HepG2 (cell line): ENCODE data around the gene XAF1. TPM values are rescaled to one million over a fixed set of nuclear protein-coding genes. Genes with fewer than 3 reads are reported as not detected.

Experiments
- CBX2 ChIP-seq, 2 experiments: fragments of 200-600 bp in 1 of 2; sonication (generic); formaldehyde crosslinking in 1 of 2; IDR thresholded peaks; 2 replicates each; pipeline versions ENCODE4 v1.7.0 to v1.8.1; 2018 to 2022; ENCODE audit warnings: low read depth in 2 of 2, low read length in 1 of 2, mild to moderate bottlenecking in 1 of 2, missing genetic modification reagents in 1 of 2
- FLYWCH1 ChIP-seq: sonication (generic); formaldehyde crosslinking; IDR thresholded peaks from 2 replicates; pipeline ENCODE4 v1.8.1; 2023; ENCODE audit warnings: mild to moderate bottlenecking, missing genetic modification reagents
- GTF3A ChIP-seq: sonication (generic); formaldehyde crosslinking; conservative IDR thresholded peaks from 2 replicates; pipeline ENCODE4 v1.4.0; 2020; ENCODE audit warnings: mild to moderate bottlenecking, missing genetic modification reagents
- IRX3 ChIP-seq: sonication (generic); formaldehyde crosslinking; IDR thresholded peaks from 2 replicates; pipeline ENCODE4 v1.8.1; 2023; ENCODE audit warnings: mild to moderate bottlenecking, low read depth, missing genetic modification reagents, borderline replicate concordance
- MTA3 ChIP-seq: sonication (generic); formaldehyde crosslinking; IDR thresholded peaks from 2 replicates; pipeline ENCODE4 v1.4.0; 2020; ENCODE audit warnings: missing genetic modification reagents
- NR1H2 ChIP-seq: sonication (generic); formaldehyde crosslinking; IDR thresholded peaks from 2 replicates; pipeline ENCODE4 v1.8.1; 2022; ENCODE audit warnings: low read depth, missing genetic modification reagents, borderline replicate concordance
- TBL1XR1 ChIP-seq: fragments of 150-350 bp; IDR thresholded peaks from 2 replicates; pipeline ENCODE4 v1.6.1; 2014; ENCODE audit warnings: borderline replicate concordance, low read length; ENCODE audit not compliant: partially characterized antibody
- ZNF292 ChIP-seq: sonication (generic); formaldehyde crosslinking; IDR thresholded peaks from 2 replicates; pipeline ENCODE4 v1.8.1; 2022; ENCODE audit warnings: mild to moderate bottlenecking, low read depth, missing genetic modification reagents, borderline replicate concordance
- ZNF614 ChIP-seq: IDR thresholded peaks from 2 replicates; pipeline ENCODE4 v1.6.1; 2018; ENCODE audit warnings: missing biosample characterization, missing genetic modification reagents, inconsistent platforms, borderline replicate concordance
- ZNF816 ChIP-seq: sonication (generic); formaldehyde crosslinking; IDR thresholded peaks from 2 replicates; pipeline ENCODE4 v1.8.0; 2022; ENCODE audit warnings: missing genetic modification reagents, mild to moderate bottlenecking, borderline replicate concordance
- polyA plus RNA-seq, 8 experiments: library from polyadenylated mRNA; depleted of rRNA in 3 of 8; stranded (reverse) in 7 of 8; unstranded in 1 of 8; fragments of >200 nt; fragmentation: Illumina TruSeq in 4 of 8; extraction: Trizol in 4 of 8; gene quantifications; 2 replicates each; pipeline versions ENCODE4 v1.2.1 to v1.2.3, GENCODE V29; 2011 to 2016; ENCODE audit warnings: low read depth in 4 of 8, missing spikeins in 1 of 8, mixed read lengths in 1 of 8; ENCODE audit not compliant: insufficient read depth in 1 of 8
- total RNA-seq, 5 experiments: library from RNA; depleted of rRNA; stranded (reverse); fragments of >200 nt; fragmentation: Illumina TruSeq; extraction: Trizol; gene quantifications; 2 replicates each; pipeline ENCODE4 v1.2.3, GENCODE V29; 2016; ENCODE audit warnings: low read depth in 1 of 5
- TF ChIP-seq, protein P1 (sequence below): sonication (generic); formaldehyde crosslinking; IDR thresholded peaks from 2 replicates; pipeline ENCODE4 v1.8.0; 2022; ENCODE audit warnings: missing genetic modification reagents, mild to moderate bottlenecking, inconsistent platforms, borderline replicate concordance
- TF ChIP-seq, protein P2 (sequence below): sonication (generic); formaldehyde crosslinking; IDR thresholded peaks from 2 replicates; pipeline ENCODE4 v1.5.1; 2020; ENCODE audit warnings: mild to moderate bottlenecking, moderate library complexity, missing genetic modification reagents
- TF ChIP-seq, protein P3 (sequence below): sonication (generic); formaldehyde crosslinking; IDR thresholded peaks from 2 replicates; pipeline ENCODE4 v1.4.0; 2020; ENCODE audit warnings: mild to moderate bottlenecking, missing genetic modification reagents
- TF ChIP-seq, protein P4 (sequence below): sonication (generic); formaldehyde crosslinking; IDR thresholded peaks from 2 replicates; pipeline ENCODE4 v1.4.0; 2020; ENCODE audit warnings: missing genetic modification reagents
- TF ChIP-seq, protein P5 (sequence below), 2 experiments: sonication (generic) in 1 of 2; formaldehyde crosslinking in 1 of 2; IDR thresholded peaks; 2 replicates each; pipeline versions ENCODE4 v1.6.1 to v1.9.0; 2014 to 2022; ENCODE audit warnings: antibody characterized with exemption in 1 of 2, borderline replicate concordance in 1 of 2, inconsistent platforms in 1 of 2, low read depth in 1 of 2, missing genetic modification reagents in 1 of 2

The XAF1 gene
- total and polyA plus RNA-seq, 2 of the 13 experiments (the other 11 are each of a cell fraction or from before 2014, with no cell fraction given): 1.2 to 2.4 TPM

DNA sequence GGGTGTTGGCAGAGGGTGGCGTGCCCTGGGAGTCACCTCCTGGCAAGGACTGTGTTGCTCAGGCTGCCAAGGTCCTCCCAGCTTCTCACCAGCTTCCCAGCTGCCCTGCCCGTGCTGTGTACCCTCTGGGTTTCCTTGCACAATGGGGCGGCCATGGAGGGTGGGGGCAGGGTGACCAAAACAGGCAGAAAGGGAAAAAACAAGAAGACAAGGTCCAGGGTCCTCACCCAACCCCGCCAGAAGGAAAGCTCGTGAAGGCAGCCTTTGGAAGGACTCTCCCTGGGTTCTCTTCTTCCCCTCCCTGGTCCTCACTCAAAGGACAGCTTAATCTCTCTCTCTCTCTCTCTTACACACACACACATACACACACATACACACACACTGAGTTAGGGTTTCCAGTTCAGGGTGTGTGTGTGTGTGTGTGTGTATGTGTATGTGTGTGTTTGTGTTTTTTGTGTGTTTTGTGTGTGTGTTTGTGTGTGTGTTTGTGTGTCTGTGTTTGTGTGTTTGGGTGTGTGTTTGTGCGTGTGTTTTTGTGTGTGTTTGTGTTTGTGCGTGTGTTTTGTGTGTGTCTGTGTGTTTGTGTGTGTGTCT is 44.7 kb upstream of the XAF1 start (continued):
- TF ChIP-seq MTA3 (CRISPR knock-in tag) (no peak), ZNF816 (CRISPR knock-in tag) (no peak), NR1H2 (CRISPR knock-in tag) (no peak), ZNF292 (CRISPR knock-in tag) (no peak), TBL1XR1 (no peak), GTF3A (CRISPR knock-in tag) (no peak), ZNF614 (CRISPR knock-in tag) (no peak), IRX3 (CRISPR knock-in tag) (no peak), FLYWCH1 (no peak), CBX2 (IDR thresholded peaks at IDR 0.05; ENCODE audit: low read depth, low read length) (no peak), CBX2 (CRISPR knock-in tag; IDR thresholded peaks at IDR 0.05; ENCODE audit: low read depth) (no peak)
- TF ChIP-seq, protein P1, sequence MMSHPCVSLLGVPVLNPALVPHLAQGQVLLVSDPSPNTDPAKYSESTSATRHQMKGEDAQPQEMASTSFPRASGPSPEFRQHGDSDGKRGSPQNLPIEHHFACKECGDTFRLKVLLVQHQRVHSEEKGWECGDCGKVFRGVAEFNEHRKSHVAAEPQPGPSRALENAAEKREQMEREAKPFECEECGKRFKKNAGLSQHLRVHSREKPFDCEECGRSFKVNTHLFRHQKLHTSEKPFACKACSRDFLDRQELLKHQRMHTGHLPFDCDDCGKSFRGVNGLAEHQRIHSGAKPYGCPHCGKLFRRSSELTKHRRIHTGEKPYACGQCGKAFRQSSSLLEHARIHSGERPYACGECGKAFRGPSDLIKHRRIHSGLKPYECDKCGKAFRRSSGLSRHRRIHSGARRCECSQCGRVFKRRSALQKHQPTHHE (CRISPR knock-in tag): no peak
- TF ChIP-seq, protein P2, sequence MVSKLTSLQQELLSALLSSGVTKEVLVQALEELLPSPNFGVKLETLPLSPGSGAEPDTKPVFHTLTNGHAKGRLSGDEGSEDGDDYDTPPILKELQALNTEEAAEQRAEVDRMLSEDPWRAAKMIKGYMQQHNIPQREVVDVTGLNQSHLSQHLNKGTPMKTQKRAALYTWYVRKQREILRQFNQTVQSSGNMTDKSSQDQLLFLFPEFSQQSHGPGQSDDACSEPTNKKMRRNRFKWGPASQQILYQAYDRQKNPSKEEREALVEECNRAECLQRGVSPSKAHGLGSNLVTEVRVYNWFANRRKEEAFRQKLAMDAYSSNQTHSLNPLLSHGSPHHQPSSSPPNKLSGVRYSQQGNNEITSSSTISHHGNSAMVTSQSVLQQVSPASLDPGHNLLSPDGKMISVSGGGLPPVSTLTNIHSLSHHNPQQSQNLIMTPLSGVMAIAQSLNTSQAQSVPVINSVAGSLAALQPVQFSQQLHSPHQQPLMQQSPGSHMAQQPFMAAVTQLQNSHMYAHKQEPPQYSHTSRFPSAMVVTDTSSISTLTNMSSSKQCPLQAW (CRISPR knock-in tag): no peak
- TF ChIP-seq, protein P3, sequence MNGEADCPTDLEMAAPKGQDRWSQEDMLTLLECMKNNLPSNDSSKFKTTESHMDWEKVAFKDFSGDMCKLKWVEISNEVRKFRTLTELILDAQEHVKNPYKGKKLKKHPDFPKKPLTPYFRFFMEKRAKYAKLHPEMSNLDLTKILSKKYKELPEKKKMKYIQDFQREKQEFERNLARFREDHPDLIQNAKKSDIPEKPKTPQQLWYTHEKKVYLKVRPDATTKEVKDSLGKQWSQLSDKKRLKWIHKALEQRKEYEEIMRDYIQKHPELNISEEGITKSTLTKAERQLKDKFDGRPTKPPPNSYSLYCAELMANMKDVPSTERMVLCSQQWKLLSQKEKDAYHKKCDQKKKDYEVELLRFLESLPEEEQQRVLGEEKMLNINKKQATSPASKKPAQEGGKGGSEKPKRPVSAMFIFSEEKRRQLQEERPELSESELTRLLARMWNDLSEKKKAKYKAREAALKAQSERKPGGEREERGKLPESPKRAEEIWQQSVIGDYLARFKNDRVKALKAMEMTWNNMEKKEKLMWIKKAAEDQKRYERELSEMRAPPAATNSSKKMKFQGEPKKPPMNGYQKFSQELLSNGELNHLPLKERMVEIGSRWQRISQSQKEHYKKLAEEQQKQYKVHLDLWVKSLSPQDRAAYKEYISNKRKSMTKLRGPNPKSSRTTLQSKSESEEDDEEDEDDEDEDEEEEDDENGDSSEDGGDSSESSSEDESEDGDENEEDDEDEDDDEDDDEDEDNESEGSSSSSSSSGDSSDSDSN (CRISPR knock-in tag): peak; percentile 39
- TF ChIP-seq, protein P4, sequence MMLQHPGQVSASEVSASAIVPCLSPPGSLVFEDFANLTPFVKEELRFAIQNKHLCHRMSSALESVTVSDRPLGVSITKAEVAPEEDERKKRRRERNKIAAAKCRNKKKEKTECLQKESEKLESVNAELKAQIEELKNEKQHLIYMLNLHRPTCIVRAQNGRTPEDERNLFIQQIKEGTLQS (CRISPR knock-in tag): no peak
- TF ChIP-seq, protein P5, sequence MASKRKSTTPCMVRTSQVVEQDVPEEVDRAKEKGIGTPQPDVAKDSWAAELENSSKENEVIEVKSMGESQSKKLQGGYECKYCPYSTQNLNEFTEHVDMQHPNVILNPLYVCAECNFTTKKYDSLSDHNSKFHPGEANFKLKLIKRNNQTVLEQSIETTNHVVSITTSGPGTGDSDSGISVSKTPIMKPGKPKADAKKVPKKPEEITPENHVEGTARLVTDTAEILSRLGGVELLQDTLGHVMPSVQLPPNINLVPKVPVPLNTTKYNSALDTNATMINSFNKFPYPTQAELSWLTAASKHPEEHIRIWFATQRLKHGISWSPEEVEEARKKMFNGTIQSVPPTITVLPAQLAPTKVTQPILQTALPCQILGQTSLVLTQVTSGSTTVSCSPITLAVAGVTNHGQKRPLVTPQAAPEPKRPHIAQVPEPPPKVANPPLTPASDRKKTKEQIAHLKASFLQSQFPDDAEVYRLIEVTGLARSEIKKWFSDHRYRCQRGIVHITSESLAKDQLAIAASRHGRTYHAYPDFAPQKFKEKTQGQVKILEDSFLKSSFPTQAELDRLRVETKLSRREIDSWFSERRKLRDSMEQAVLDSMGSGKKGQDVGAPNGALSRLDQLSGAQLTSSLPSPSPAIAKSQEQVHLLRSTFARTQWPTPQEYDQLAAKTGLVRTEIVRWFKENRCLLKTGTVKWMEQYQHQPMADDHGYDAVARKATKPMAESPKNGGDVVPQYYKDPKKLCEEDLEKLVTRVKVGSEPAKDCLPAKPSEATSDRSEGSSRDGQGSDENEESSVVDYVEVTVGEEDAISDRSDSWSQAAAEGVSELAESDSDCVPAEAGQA (IDR thresholded peaks at IDR 0.05; ENCODE audit: low read depth): no peak; the same call in 1 of the 2 replicates
- TF ChIP-seq, protein P5 (CRISPR knock-in tag; IDR thresholded peaks at IDR 0.05; ENCODE audit: borderline replicate concordance): no peak
